HCT116 (cell line): ENCODE measurements around the gene MYH6. TPM values are rescaled to one million over a fixed set of nuclear protein-coding genes. Genes with fewer than 3 reads are reported as not detected.
A peak's percentile ranks its signal among the peaks of the same experiment; 100 is the strongest.

Experiments used
- ATAC-seq: fragments of 200-7000 bp; cut with Tn5 transposase; 2 replicates; pipeline ENCODE4 v1.9.1; 2020; ENCODE audit warnings: mild to moderate bottlenecking, moderate library complexity
- BruUV-seq: library from RNA; stranded (reverse); fragments of 400-500 nt; replicated peaks from 2 replicates; lab custom pipeline; 2021; lab: Mats Ljungman, UMichigan
- CTCF ChIA-PET: fragments of 300-600 bp; sonication (Branson Sonifier 250); formaldehyde crosslinking; loops from one replicate; lab custom pipeline; 2021; ENCODE audit warnings: antibody characterized with exemption; lab: Charles Lee
- POLR2A ChIA-PET: fragments of 300-600, 350-600 bp; sonication (Branson Sonifier 250); formaldehyde crosslinking; loops from one replicate; lab custom pipeline; 2021; ENCODE audit warnings: antibody characterized with exemption; lab: Charles Lee
- RAD21 ChIA-PET, 2 experiments: fragments of 300-600 bp; sonication (Branson Sonifier 250); formaldehyde crosslinking; loops; one replicate each; lab custom pipeline; 2023; ENCODE audit warnings: low total read pairs in 2 of 2; ENCODE audit not compliant: uncharacterized antibody in 2 of 2, unreplicated experiment in 2 of 2, low non-redundant PET in 1 of 2; lab: Charles Lee
- DNase-seq: peaks from one replicate; pipeline ENCODE4 v3.0.0-alpha.2; 2010; ENCODE audit warnings: low read depth, low spot score
- H2AFZ ChIP-seq: fragments of 200-600 bp; shearing (Covaris generic), sonication (generic); 2 replicates; pipeline ENCODE4 v1.6.1; 2017; ENCODE audit warnings: low read depth, mixed run types, mixed read lengths, antibody characterized with exemption, low read length; ENCODE audit not compliant: poor library complexity, severe bottlenecking
- H3K27ac ChIP-seq: 2 replicates; pipeline ENCODE4 v1.5.1; 2012; ENCODE audit warnings: low read depth, low read length
- H3K27me3 ChIP-seq: fragments of 200-600 bp; sonication (generic); 2 replicates; pipeline ENCODE4 v1.6.1; 2016; ENCODE audit warnings: mixed run types, low read length, mixed read lengths; ENCODE audit not compliant: insufficient read depth
- H3K36me3 ChIP-seq, 2 experiments: fragments of 200-500 bp in 1 of 2; fragments of 200-600 bp in 1 of 2; sonication (Bioruptor generic) in 1 of 2; sonication (generic) in 1 of 2; 2 replicates each; pipeline versions ENCODE4 v1.5.1 to v1.6.1; 2014 to 2016; ENCODE audit warnings: low read length in 2 of 2, inconsistent platforms in 1 of 2, mixed read lengths in 1 of 2, mixed run types in 1 of 2; ENCODE audit not compliant: insufficient read depth in 2 of 2, control insufficient read depth in 1 of 2
- H3K4me1 ChIP-seq, 2 experiments: fragments of 200-600 bp in 1 of 2; sonication (generic) in 1 of 2; 2 replicates each; pipeline versions ENCODE4 v1.5.1 to v1.6.1; 2012 to 2017; ENCODE audit warnings: low read length in 2 of 2, inconsistent platforms in 1 of 2, mild to moderate bottlenecking in 1 of 2, mixed read lengths in 1 of 2, mixed run types in 1 of 2, moderate library complexity in 1 of 2; ENCODE audit not compliant: insufficient read depth in 2 of 2, control insufficient read depth in 1 of 2
- H3K4me2 ChIP-seq: fragments of 200-600 bp; sonication (generic); 2 replicates; pipeline ENCODE4 v1.6.1; 2017; ENCODE audit warnings: mixed run types, low read length, mixed read lengths
- H3K4me3 ChIP-seq, 2 experiments: fragments of 200-600 bp in 1 of 2; sonication (generic) in 1 of 2; replicated peaks in 1 of 2; 2 replicates each; pipeline ENCODE4 v1.5.1; 2011 to 2016; ENCODE audit warnings: low read length in 2 of 2, control low read depth in 1 of 2, low read depth in 1 of 2, mild to moderate bottlenecking in 1 of 2, mixed read lengths in 1 of 2, mixed run types in 1 of 2
- H3K79me2 ChIP-seq: fragments of 200-600 bp; sonication (generic); 2 replicates; pipeline ENCODE4 v1.6.1; 2017; ENCODE audit warnings: mild to moderate bottlenecking, mixed run types, low read length, moderate library complexity, mixed read lengths; ENCODE audit not compliant: insufficient read depth
- H3K9ac ChIP-seq: fragments of 200-600 bp; sonication (generic); 2 replicates; pipeline ENCODE4 v1.6.1; 2016; ENCODE audit warnings: low read length, mixed read lengths
- H3K9me2 ChIP-seq: fragments of 200-600 bp; sonication (generic), shearing (Covaris generic); 2 replicates; pipeline ENCODE4 v1.6.1; 2017; ENCODE audit warnings: mixed run types, mild to moderate bottlenecking, moderate library complexity; ENCODE audit not compliant: insufficient read depth
- H3K9me3 ChIP-seq, 2 experiments: fragments of 200-500 bp in 1 of 2; fragments of 200-600 bp in 1 of 2; sonication (Bioruptor generic) in 1 of 2; sonication (generic) in 1 of 2; 2 replicates each; pipeline ENCODE4 v1.6.1; 2014 to 2017; ENCODE audit warnings: low read length in 2 of 2, mixed read lengths in 2 of 2, inconsistent platforms in 1 of 2, low read depth in 1 of 2, mild to moderate bottlenecking in 1 of 2, mixed run types in 1 of 2, moderate library complexity in 1 of 2; ENCODE audit not compliant: control insufficient read depth in 1 of 2, insufficient read depth in 1 of 2
- H4K20me1 ChIP-seq: fragments of 200-600 bp; sonication (generic), shearing (Covaris generic); 2 replicates; pipeline ENCODE4 v1.6.1; 2017; ENCODE audit warnings: mixed run types, mild to moderate bottlenecking, moderate library complexity; ENCODE audit not compliant: insufficient read depth
- CEBPB ChIP-seq: IDR thresholded peaks from 2 replicates; pipeline ENCODE4 v1.6.1; 2012; ENCODE audit warnings: low read depth
- RAD21 ChIP-seq: IDR thresholded peaks from 2 replicates; pipeline ENCODE4 v1.6.1; 2012; ENCODE audit warnings: low read depth, mild to moderate bottlenecking
- ZNF274 ChIP-seq: fragments of 200-500 bp; sonication (Bioruptor generic); IDR thresholded peaks from 2 replicates; pipeline ENCODE4 v1.6.1; 2014; ENCODE audit warnings: mild to moderate bottlenecking, low read depth, low read length, inconsistent platforms
- intact Hi-C: fragments of 100-400 bp; cut with micrococcal nuclease; formaldehyde crosslinking; loops from 2 replicates; pipeline ENCODE4 v1.10.0; 2022
- total RNA-seq: library from RNA; stranded (reverse); gene quantifications from one replicate; pipeline ENCODE4 v1.2.1, GENCODE V29; 2021; ENCODE audit not compliant: unreplicated experiment
- TF ChIP-seq, protein P1 (sequence below), 3 experiments: fragments of 200-600 bp in 1 of 3; sonication (generic) in 1 of 3; IDR thresholded peaks in 2 of 3; conservative IDR thresholded peaks in 1 of 3; 2 replicates each; pipeline ENCODE4 v1.5.1; 2012 to 2017; ENCODE audit warnings: low read depth in 2 of 3, low read length in 2 of 3, antibody characterized with exemption in 1 of 3, borderline replicate concordance in 1 of 3, control low read depth in 1 of 3, mild to moderate bottlenecking in 1 of 3, mixed read lengths in 1 of 3, mixed run types in 1 of 3, moderate library complexity in 1 of 3; ENCODE audit not compliant: insufficient read depth in 1 of 3

MYH6 gene
- total RNA-seq, 1 experiment from 2014 or later, result not detected

DNA sequence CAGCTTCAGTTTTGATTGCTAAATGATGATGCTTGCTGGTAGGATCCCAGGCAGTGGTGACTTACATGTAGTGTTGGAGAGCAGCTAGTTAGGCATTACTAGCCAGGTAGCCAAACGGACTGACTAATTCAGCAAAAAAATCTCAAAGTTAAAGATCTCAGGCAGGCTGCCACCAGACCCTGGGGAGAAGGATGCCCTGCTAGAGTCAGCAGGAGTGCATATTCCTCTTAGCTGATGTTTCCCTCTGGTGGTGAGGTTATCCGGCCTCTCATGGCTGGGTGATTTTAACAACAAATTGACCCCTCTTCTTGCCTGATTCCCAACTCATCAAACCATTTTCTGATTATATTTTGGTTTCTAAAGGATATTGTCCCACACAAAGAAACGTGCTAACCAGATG is 45.9 kb downstream of the MYH6 start:
- POLR2A ChIA-PET, result no interaction called here
- Histone ChIP-seq H3K9me3 (no peaks in the 10 kb centered on the region), H3K4me2 (no peak overlapping the region), H2AFZ (no peak overlapping the region), H3K4me3 (no peak overlapping the region), H3K27ac (no peak overlapping the region), H3K9ac (no peak overlapping the region), H3K79me2 (no peaks in the 10 kb centered on the region), H3K4me1 (no peaks in the 10 kb centered on the region), H3K9me2 (no peaks in the 10 kb centered on the region), H4K20me1 (no peaks in the 10 kb centered on the region), H3K27me3 (0 out of 2 replicates have a peak, but pooled peaks cover 3% of the 10 kb centered on the region), H3K36me3 (no peaks in the 10 kb centered on the region)
- intact Hi-C loops, result no loop called here
- TF ChIP-seq, protein P1, sequence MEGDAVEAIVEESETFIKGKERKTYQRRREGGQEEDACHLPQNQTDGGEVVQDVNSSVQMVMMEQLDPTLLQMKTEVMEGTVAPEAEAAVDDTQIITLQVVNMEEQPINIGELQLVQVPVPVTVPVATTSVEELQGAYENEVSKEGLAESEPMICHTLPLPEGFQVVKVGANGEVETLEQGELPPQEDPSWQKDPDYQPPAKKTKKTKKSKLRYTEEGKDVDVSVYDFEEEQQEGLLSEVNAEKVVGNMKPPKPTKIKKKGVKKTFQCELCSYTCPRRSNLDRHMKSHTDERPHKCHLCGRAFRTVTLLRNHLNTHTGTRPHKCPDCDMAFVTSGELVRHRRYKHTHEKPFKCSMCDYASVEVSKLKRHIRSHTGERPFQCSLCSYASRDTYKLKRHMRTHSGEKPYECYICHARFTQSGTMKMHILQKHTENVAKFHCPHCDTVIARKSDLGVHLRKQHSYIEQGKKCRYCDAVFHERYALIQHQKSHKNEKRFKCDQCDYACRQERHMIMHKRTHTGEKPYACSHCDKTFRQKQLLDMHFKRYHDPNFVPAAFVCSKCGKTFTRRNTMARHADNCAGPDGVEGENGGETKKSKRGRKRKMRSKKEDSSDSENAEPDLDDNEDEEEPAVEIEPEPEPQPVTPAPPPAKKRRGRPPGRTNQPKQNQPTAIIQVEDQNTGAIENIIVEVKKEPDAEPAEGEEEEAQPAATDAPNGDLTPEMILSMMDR (IDR thresholded peaks at IDR 0.05 in 2 of 3, conservative IDR thresholded peaks at IDR 0.05 in 1 of 3; ENCODE audit: borderline replicate concordance in 1 of 3, insufficient read depth in 1 of 3, low read depth in 2 of 3, low read length in 2 of 3), result peak; percentile 10 to 18 (median 17); a peak in 3 of 6 replicates
- no peak for TF ChIP-seq CEBPB
- peak; percentile 32; the same call in 1 of the 2 replicates for TF ChIP-seq RAD21
- RAD21 ChIA-PET, result no interaction called here
- ATAC-seq (no peak), DNase-seq (no peak)
- CTCF ChIA-PET, result interaction anchor here (1.1 to 2.8 kb wide), 3 partner anchors 35 to 242 kb away, joined by 3 to 14 read pairs (median 5); no protein-coding TSS in a partner anchor
- no TSS peak for BruUV-seq

DNA sequence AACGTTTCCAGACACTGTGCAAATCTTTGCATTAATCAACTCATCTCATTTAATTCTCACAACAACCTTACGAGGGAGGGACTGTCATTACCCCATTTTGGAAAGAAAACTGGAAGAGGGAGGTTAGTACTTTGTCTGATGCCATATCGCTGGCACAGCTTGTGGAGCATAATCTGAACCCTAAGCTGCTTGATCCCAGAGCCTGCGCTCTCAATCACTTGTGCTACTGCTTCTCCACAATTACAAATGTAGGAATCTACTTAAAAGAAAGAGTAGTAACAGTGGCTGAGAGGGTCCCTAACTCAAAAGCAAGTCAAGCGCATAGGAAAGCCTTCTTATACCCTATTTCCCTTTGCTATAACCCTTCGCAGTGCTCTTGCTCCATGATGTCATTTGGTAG is 46.3 kb downstream of the MYH6 start:
- Histone ChIP-seq H3K9me3 (no peaks in the 10 kb centered on the region), H4K20me1 (no peaks in the 10 kb centered on the region), H3K79me2 (no peaks in the 10 kb centered on the region), H2AFZ (no peak overlapping the region), H3K36me3 (no peaks in the 10 kb centered on the region), H3K4me1 (no peaks in the 10 kb centered on the region), H3K27ac (no peak overlapping the region), H3K9me2 (no peaks in the 10 kb centered on the region), H3K9ac (no peak overlapping the region), H3K4me3 (no peak overlapping the region), H3K4me2 (no peak overlapping the region), H3K27me3 (0 out of 2 replicates have a peak, but pooled peaks cover 3% of the 10 kb centered on the region)
- no peak for TF ChIP-seq ZNF274
- no TSS peak for BruUV-seq
- ChIA-PET CTCF (interaction anchor here (1.1 to 2.8 kb wide), 3 partner anchors 35 to 241 kb away, joined by 3 to 14 read pairs (median 5); no protein-coding TSS in a partner anchor), RAD21 (no interaction called here), POLR2A (no interaction called here)
- DNase-seq (no peak), ATAC-seq (no peak)
- intact Hi-C loops, result no loop called here
